HG03097 (cell line): ENCODE data around the gene CCDC181.
A peak's percentile ranks its signal among the peaks of the same experiment; 100 is the strongest.
"Not testable (repeated sequence)": the region's sequence is repeated elsewhere in the genome, so short reads cannot be mapped to it uniquely, and the experiment has no call there.

Source experiments
- ATAC-seq: cut with Tn5 transposase; IDR thresholded peaks from one replicate; pipeline ENCODE4 v1.9.1; 2021; ENCODE audit not compliant: unreplicated experiment, low FRiP score

Gene CCDC181

DNA sequence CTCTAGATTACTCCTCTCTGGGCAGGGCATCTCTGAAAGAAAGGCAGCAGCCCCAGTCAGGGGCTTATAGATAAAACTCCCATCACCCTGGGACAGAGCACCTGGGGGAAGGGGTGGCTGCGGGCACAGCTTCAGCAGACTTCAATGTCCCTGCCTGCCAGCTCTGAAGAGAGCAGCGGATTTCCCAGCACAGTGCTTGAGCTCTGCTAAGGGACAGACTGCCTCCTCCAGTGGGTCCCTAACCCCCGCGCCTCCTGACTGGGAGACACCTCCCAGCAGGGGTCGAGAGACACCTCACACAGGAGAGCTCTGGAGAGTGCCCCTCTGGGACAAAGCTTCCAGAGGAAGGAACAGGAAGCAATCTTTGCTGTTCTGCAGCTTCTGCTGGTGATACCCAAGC is 18.9 kb downstream of the CCDC181 start:
- not testable (repeated sequence) for ATAC-seq

DNA sequence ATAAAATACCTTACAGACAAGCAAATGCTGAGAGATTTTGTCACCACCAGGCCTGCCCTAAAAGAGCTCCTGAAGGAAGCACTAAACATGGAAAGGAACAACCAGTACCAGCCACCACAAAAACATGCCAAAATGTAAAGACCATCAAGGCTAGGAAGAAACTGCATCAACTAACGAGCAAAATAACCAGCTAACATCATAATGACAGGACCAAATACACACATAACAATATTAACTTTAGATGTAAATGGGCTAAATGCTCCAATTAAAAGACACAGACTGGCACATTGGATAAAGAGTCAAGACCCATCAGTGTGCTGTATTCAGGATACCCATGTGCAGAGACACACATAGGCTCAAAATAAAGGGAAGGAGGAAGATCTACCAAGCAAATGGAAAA is 24.7 kb downstream of the CCDC181 start:
- ATAC-seq = not testable (repeated sequence)

DNA sequence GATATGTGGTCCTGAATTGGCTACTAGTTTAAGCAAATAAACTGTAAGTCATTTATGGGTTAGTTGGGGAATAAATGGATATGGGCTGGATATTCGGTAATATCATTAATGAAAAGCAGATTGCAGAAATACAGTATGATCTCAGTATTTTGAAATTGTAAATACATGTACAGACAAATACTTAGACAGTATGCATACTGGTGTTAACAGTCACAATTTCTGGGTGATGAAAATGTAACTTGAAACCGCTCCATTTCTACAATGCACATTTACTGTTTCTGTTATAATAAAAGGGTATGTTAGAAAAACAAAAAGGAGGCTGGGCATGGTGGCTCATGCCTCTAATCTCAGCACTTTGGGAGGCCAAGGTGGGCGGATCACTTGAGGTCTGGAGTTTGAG is 31.3 kb downstream of the CCDC181 start:
- ATAC-seq = no peak

DNA sequence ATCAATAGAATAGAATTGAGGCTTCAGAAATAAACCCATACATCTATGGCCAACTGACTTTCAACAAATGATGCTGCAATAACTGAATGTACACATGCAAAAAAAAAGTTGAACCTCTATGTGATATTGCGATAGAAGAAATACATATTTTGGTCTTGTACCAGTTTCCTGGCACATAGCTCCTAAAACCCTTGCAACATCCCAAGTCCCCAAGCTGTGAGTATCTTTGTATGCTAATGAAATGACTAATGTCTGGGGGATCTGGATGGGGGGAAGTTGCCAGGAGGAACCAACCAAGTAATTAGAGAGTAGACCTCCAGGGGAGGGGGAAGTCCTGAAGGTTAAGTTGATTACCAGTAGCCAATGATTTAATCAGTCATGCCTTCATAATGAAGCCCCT is 34.9 kb downstream of the CCDC181 start:
- no peak for ATAC-seq

DNA sequence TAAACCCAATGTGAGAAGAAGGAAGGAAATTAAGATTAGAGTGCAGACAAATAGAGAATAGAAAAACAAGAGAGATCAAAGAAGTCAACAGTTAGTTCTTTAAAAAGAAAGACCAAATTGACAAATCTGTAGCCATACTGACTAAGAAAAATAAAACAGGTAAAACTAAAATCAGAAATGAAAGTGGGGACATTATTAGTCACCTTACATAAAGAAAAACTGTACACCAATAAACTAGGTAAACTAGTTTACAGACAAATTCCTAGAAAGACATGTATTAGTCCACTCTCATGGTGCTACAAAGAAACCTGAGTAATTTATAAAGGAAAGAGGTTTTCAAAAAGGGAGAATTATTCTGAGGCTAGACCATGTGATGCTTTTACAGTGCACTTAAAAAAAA is 37.0 kb downstream of the CCDC181 start:
- no peak for ATAC-seq

- ATAC-seq = no peak
These were observed 39.9 kb downstream of the CCDC181 start for GRCh38 chr1:169387399-169387798.

DNA sequence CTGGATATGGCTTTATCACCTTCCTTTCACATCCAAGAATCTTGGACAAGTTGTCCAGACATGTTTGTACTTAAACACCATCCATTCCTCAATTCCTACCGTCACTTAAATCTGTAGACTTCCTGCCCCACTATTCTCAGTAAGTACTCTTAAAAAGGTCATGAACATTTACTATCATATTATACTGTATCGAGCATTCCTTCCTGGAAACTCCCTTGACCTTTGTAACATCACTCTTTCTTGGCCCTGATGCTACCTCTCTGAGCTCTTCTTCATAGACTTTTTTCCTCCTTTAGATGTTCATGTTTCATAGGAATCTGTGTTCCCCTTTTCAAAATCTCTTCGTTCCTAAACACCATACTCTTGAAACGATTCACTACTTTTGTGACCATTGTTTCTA is 43.8 kb downstream of the CCDC181 start:
- ATAC-seq = no peak

GRCh38 chr1:169381162-169381561 is 46.1 kb downstream of the CCDC181 start:
- ATAC-seq = no peak

DNA sequence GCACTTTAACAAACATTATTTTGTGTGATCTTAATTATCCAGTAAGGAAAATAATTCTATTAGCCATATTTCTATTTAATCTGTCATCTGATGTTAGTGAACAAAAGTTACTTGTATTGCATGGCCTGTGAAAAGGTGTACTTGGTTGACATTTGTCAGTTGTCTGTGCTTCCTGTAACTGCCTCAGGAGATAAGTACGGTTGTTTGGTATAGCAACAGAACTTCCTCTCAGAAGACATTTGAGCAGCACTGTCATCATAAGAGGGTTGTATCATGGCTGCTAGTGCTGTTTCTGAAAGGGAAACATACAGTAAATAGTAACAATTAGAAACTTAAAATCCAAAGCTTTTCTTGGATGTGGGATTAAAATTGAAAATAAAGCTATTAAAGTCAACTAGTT is 55.9 kb downstream of the CCDC181 start:
- ATAC-seq = no peak

GRCh38 chr1:169368406-169368769 is 58.9 kb downstream of the CCDC181 start:
- ATAC-seq = peak; percentile 17

DNA sequence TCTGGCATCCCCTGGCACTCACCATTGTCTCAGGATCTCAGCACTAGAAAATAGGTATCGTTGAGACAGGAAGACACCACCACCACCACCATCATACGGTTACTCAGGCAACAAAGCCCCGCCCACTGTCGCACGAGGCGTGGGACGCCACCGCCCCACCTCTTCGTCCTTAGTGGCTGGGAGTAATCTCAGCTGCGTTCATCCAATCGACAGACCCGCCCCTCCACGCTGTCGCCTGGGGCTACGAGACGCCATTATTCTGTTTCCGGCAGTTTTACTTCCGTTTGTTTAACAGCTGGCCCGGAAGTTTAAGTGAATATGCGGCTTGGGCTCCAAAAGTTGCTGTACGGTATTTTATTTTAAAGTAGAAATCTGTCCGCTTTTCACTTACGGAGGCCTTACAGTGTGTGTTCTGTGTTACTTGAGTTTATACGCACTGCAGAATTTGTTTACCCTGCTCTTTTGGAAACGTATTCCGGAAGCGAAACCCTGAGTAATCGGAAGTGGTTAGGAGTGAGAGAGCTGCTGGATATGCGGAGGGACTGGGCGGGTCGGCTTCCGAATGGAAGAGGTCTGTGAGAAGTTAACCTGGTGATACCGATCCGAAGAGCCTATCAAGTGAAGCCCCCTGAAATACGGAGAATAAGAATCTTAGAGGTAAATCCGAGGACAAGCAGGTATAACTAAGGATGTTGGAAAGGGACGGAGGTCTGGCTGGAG is 59.4 kb downstream of the CCDC181 start, which contains the start of the genes BLZF1 and NME7:
Gene BLZF1, plus strand, starts transcription at position 510 of the 720 bp plus-strand sequence. CDS start 1,328 bp downstream, outside the sequence.
Gene NME7, minus strand, starts transcription at position 112 of the 720 bp plus-strand sequence. Its CDS starts 87 bp downstream, at position 25.
- ATAC-seq = peak; percentile 92

- ATAC-seq = no peak
These were observed 60.1 kb downstream of the CCDC181 start for GRCh38 chr1:169367096-169367685.

GRCh38 chr1:169364948-169365347 is 62.3 kb downstream of the CCDC181 start:
- ATAC-seq = no peak

GRCh38 chr1:169363046-169363730 is 64.1 kb downstream of the CCDC181 start:
- ATAC-seq = no peak

DNA sequence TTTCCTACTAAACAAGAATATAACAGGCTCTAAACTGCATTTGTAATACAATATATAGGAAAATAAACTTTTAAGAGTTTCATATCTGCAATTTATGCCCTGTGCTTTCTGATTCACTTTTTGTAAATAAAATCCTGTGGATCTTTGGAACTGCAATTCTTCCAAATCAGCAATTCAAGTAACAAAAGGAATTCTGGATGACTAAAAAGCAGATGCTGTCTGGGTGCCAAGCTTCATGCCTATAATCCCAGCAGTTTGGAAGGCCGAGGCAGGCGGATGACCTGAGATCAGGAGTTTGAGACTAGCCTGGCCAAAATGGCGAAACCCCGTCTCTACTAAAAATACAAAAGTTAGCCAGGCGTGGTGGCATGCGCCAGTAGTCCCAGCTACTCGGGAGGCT is 66.0 kb downstream of the CCDC181 start:
- ATAC-seq = no peak

DNA sequence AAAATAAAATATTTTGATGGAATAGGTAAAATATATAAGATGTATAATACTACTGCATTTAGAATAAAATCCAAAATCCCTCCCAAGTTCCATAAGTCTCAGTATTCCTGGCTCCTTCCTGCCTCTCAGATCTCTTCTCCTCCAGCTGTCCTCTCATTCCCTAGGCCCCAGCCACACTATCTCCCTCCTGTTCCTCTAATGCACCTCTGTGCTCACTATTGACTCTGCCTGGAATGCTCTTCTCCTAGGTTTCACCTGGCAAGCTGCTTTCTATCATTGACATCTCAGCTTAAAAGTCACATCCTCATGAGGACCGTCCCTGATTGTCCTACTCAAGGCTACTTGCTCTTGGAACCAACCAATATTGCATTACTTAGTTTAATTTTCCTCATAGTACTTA is 66.9 kb downstream of the CCDC181 start:
- ATAC-seq = no peak

- no peak for ATAC-seq
These were observed 78.8 kb downstream of the CCDC181 start for GRCh38 chr1:169348383-169349036.

- ATAC-seq = no peak
These were observed 79.4 kb downstream of the CCDC181 start for GRCh38 chr1:169347688-169348382.

DNA sequence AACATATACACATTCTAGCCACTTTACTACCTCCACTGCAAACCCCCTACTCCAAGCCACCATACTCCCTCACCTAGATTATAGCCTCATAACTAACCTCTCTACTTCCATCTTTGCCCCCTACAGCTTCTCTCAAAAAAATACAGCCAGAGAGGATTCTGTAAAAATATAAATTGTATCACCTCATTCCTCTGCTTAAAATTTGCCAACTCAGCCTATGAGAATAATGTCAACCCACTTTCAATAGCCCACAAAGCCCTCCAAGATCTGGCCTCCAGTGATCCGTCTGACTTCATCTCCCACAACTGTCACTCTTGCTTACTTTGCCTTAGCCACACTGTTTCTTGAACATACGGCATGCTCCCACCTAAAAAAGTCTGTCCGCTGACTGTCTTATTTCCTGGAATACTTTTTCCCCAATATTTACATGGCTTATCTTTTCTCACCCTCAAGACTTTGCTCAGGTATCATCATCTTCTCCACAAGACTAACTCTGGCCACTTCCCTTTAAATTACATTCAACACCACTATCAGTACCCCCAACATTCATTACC is 81.2 kb downstream of the CCDC181 start:
- no peak for ATAC-seq

GRCh38 chr1:169345511-169345910 is 81.8 kb downstream of the CCDC181 start:
- no peak for ATAC-seq
